ENCODE data around the gene B4GAT1. TPM values are rescaled to one million over a fixed set of nuclear protein-coding genes. Genes with fewer than 3 reads are reported as not detected.
"Not testable (repeated sequence)": the region's sequence is repeated elsewhere in the genome, so short reads cannot be mapped to it uniquely, and the experiment has no call there.

The B4GAT1 gene
- total RNA-seq, 1 donor from 2014 or later, result 64.2 TPM

- DNase-seq (ENCODE audit: low spot score in 2 of 2), result no peak
- intact Hi-C loops (cut with DNase I), result no loop called here
- no peaks in the 10 kb centered on the region for H3K9me3 ChIP-seq
- no peak overlapping the region for H3K4me3 ChIP-seq
- TF ChIP-seq, protein P1, sequence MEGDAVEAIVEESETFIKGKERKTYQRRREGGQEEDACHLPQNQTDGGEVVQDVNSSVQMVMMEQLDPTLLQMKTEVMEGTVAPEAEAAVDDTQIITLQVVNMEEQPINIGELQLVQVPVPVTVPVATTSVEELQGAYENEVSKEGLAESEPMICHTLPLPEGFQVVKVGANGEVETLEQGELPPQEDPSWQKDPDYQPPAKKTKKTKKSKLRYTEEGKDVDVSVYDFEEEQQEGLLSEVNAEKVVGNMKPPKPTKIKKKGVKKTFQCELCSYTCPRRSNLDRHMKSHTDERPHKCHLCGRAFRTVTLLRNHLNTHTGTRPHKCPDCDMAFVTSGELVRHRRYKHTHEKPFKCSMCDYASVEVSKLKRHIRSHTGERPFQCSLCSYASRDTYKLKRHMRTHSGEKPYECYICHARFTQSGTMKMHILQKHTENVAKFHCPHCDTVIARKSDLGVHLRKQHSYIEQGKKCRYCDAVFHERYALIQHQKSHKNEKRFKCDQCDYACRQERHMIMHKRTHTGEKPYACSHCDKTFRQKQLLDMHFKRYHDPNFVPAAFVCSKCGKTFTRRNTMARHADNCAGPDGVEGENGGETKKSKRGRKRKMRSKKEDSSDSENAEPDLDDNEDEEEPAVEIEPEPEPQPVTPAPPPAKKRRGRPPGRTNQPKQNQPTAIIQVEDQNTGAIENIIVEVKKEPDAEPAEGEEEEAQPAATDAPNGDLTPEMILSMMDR (IDR thresholded peaks at IDR 0.05), result no peak
- H3K27me3 ChIP-seq, result no peaks in the 10 kb centered on the region
- H3K4me1 ChIP-seq, result no peaks in the 10 kb centered on the region
- H3K36me3 ChIP-seq, result no peaks in the 10 kb centered on the region
- no peak overlapping the region for H3K27ac ChIP-seq
Measured at GRCh38 chr11:66363187-66363601, 15.8 kb upstream of the B4GAT1 start.

- TF ChIP-seq, protein P1 (IDR thresholded peaks at IDR 0.05), result no peak
- intact Hi-C loops (cut with DNase I), result no loop called here
Measured at GRCh38 chr11:66362481-66363147, 15.2 kb upstream of the B4GAT1 start.

DNA sequence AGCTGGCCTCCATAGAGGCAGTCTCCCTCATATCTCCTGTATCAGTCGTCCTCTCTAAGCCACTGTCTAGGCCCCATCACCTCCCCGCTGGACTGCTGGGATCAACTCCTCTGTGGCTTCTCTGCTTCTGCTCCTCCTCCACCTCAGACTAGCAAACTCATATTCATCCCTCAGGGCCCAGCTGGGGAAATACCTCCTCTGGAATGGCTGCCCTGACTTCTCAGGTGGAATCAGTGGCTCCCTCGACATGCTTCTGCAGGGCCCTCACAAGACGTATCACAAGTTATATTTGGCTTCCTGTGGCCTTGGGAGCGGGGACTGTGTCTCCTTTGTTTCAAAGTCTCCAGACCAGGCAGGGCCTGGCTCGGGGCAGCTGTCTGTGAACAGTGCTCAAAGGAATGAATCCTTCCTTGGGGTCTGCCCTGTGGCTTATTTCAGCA lies 14.1 kb upstream of the B4GAT1 start:
- no peaks in the 10 kb centered on the region for H3K9me3 ChIP-seq
- DNase-seq (ENCODE audit: low spot score in 2 of 2), result no peak
- no peaks in the 10 kb centered on the region for H3K36me3 ChIP-seq
- no peaks in the 10 kb centered on the region for H3K4me1 ChIP-seq
- intact Hi-C loops (cut with DNase I), result no loop called here
- TF ChIP-seq, protein P1 (IDR thresholded peaks at IDR 0.05), result no peak
- no peak overlapping the region for H3K27ac ChIP-seq
- H3K4me3 ChIP-seq, result no peak overlapping the region
- H3K27me3 ChIP-seq, result no peaks in the 10 kb centered on the region

More at GRCh38 chr11:66362481-66363147, 15.2 kb upstream of the B4GAT1 start:
- Histone ChIP-seq H3K36me3 (no peaks in the 10 kb centered on the region), H3K4me3 (no peak overlapping the region), H3K27ac (no peak overlapping the region), H3K9me3 (no peaks in the 10 kb centered on the region), H3K27me3 (no peaks in the 10 kb centered on the region), H3K4me1 (no peaks in the 10 kb centered on the region)
- no peak for DNase-seq (ENCODE audit: low spot score in 2 of 2)

DNA sequence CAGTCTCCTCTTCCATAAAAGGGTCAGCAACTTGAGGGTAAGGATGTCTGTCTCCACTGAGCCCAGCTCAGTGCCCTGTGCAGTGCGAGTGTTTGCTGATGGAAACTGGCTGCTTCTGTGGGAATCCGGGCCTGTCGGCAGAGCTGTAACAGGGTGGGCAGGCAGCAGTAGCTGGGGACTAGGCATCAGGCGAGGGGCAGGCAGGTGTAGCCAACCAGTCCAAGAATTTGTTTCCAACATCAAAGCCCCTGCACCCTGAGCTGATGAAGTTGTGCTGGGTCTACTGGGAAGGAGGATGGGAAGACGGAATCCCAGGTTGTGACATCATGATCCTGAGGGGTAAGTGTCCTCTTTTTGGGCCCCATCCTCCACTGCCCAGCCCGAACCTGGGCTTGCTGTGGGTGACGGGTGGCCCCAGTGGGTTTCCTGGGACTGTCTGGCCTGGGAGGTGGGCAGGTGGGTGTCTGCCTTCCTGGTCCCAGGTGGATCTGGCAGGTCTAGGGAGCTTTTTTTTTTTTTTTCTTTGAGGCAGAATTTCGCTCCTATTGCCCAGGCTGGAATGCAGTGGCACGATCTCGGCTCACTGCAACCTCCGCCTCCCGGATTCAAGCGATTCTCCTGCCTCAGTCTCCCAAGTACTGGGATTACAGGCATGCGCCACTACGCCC lies 13.1 kb upstream of the B4GAT1 start:
- H3K36me3 ChIP-seq, result no peaks in the 10 kb centered on the region
- no peak for DNase-seq (ENCODE audit: low spot score in 2 of 2)

GRCh38 chr11:66359662-66360087 lies 12.2 kb upstream of the B4GAT1 start:
- TF ChIP-seq, protein P1 (IDR thresholded peaks at IDR 0.05), result no peak
- intact Hi-C loops (cut with DNase I), result no loop called here
- Histone ChIP-seq H3K27me3 (no peaks in the 10 kb centered on the region), H3K27ac (no peak overlapping the region), H3K4me1 (no peaks in the 10 kb centered on the region), H3K36me3 (no peaks in the 10 kb centered on the region), H3K4me3 (no peak overlapping the region), H3K9me3 (no peaks in the 10 kb centered on the region)
- DNase-seq (ENCODE audit: low spot score in 2 of 2), result no peak

More for the DNA sequence above, 13.1 kb upstream of the B4GAT1 start:
- Histone ChIP-seq H3K4me1 (no peaks in the 10 kb centered on the region), H3K27ac (no peak overlapping the region), H3K9me3 (no peaks in the 10 kb centered on the region), H3K4me3 (no peak overlapping the region), H3K27me3 (no peaks in the 10 kb centered on the region)
- TF ChIP-seq, protein P1 (IDR thresholded peaks at IDR 0.05), result no peak
- intact Hi-C loops (cut with DNase I), result no loop called here

GRCh38 chr11:66350560-66351235 lies 3.3 kb upstream of the B4GAT1 start:
- H3K27ac ChIP-seq; H3K9me3 ChIP-seq; intact Hi-C loops (cut with DNase I); DNase-seq (ENCODE audit: low spot score in 2 of 2); H3K36me3 ChIP-seq; H3K27me3 ChIP-seq; H3K4me3 ChIP-seq: not testable (repeated sequence)
- peaks cover 9 to 12% of the 10 kb centered on the region in 2 donors for H3K4me1 ChIP-seq
